ENCODE data around the gene CD300E.
A peak's percentile ranks its signal among the peaks of the same experiment; 100 is the strongest.

The CD300E gene

GRCh38 chr17:74619077-74619673 lies 4.4 kb downstream of the CD300E start:
- DNase-seq: no peak
- no peak overlapping the region for H3K4me3 ChIP-seq (ENCODE audit: low read depth, low read length)
- peaks cover 28% of the 10 kb centered on the region for H3K27me3 ChIP-seq (ENCODE audit: insufficient read depth, low read depth, severe bottlenecking)
- H3K27ac ChIP-seq: no peak overlapping the region
- peaks cover 4% of the 10 kb centered on the region for H3K9me3 ChIP-seq (ENCODE audit: severe bottlenecking)
- no peaks in the 10 kb centered on the region for H3K36me3 ChIP-seq
- TF ChIP-seq CTCF (IDR thresholded peaks at IDR 0.05; ENCODE audit: low read depth, low read length): no peak

GRCh38 chr17:74618451-74618850 lies 5.1 kb downstream of the CD300E start:
- peaks cover 4% of the 10 kb centered on the region for H3K9me3 ChIP-seq (ENCODE audit: severe bottlenecking)
- DNase-seq: no peak

GRCh38 chr17:74616696-74617095 lies 6.8 kb downstream of the CD300E start:
- Histone ChIP-seq H3K27ac (no peak overlapping the region), H3K4me3 (ENCODE audit: low read depth, low read length) (no peak overlapping the region), H3K36me3 (no peaks in the 10 kb centered on the region), H3K27me3 (ENCODE audit: insufficient read depth, low read depth, severe bottlenecking) (peaks cover 24% of the 10 kb centered on the region), H3K9me3 (ENCODE audit: severe bottlenecking) (peaks cover 4% of the 10 kb centered on the region)
- DNase-seq: no peak
- TF ChIP-seq CTCF (IDR thresholded peaks at IDR 0.05; ENCODE audit: low read depth, low read length): no peak

More at GRCh38 chr17:74618451-74618850, 5.1 kb downstream of the CD300E start:
- H3K36me3 ChIP-seq: no peaks in the 10 kb centered on the region
- no peak for TF ChIP-seq CTCF (IDR thresholded peaks at IDR 0.05; ENCODE audit: low read depth, low read length)
- no peak overlapping the region for H3K4me3 ChIP-seq (ENCODE audit: low read depth, low read length)
- H3K27ac ChIP-seq: no peak overlapping the region
- H3K27me3 ChIP-seq (ENCODE audit: insufficient read depth, low read depth, severe bottlenecking): peaks cover 30% of the 10 kb centered on the region

- DNase-seq: no peak
- Histone ChIP-seq H3K27me3 (ENCODE audit: insufficient read depth, low read depth, severe bottlenecking) (peaks cover 11% of the 10 kb centered on the region), H3K36me3 (no peaks in the 10 kb centered on the region), H3K27ac (no peak overlapping the region), H3K4me3 (ENCODE audit: low read depth, low read length) (no peak overlapping the region), H3K9me3 (ENCODE audit: severe bottlenecking) (peaks cover 7% of the 10 kb centered on the region)
- no peak for TF ChIP-seq CTCF (IDR thresholded peaks at IDR 0.05; ENCODE audit: low read depth, low read length)
Measured at GRCh38 chr17:74612046-74612445, 11.5 kb downstream of the CD300E start.

- no peak overlapping the region for H3K27ac ChIP-seq
- H3K9me3 ChIP-seq (ENCODE audit: severe bottlenecking): peaks cover 5% of the 10 kb centered on the region
- peaks cover 11% of the 10 kb centered on the region for H3K27me3 ChIP-seq (ENCODE audit: insufficient read depth, low read depth, severe bottlenecking)
- H3K4me3 ChIP-seq (ENCODE audit: low read depth, low read length): no peak overlapping the region
- H3K36me3 ChIP-seq: no peaks in the 10 kb centered on the region
- TF ChIP-seq CTCF (IDR thresholded peaks at IDR 0.05; ENCODE audit: low read depth, low read length): no peak
- no peak for DNase-seq
Measured at GRCh38 chr17:74610108-74610507, 13.4 kb downstream of the CD300E start.

GRCh38 chr17:74608511-74608910 lies 15.0 kb downstream of the CD300E start:
- H3K27ac ChIP-seq: 0 out of 2 replicates have a peak overlapping the region, but pooled peaks have one; percentile 1
- peak; percentile 64 for DNase-seq
- TF ChIP-seq CTCF (IDR thresholded peaks at IDR 0.05; ENCODE audit: low read depth, low read length): no peak
- H3K27me3 ChIP-seq (ENCODE audit: insufficient read depth, low read depth, severe bottlenecking): peaks cover 12% of the 10 kb centered on the region
- H3K36me3 ChIP-seq: no peaks in the 10 kb centered on the region
- H3K4me3 ChIP-seq (ENCODE audit: low read depth, low read length): no peak overlapping the region
- H3K9me3 ChIP-seq (ENCODE audit: severe bottlenecking): peaks cover 11% of the 10 kb centered on the region
